Cardiac septum (tissue), 1 donor: ENCODE measurements around the gene YLPM1. TPM values are rescaled to one million over a fixed set of nuclear protein-coding genes. Genes with fewer than 3 reads are reported as not detected.
"Not testable (repeated sequence)": the region's sequence is repeated elsewhere in the genome, so short reads cannot be mapped to it uniquely, and the experiment has no call there.

ENCODE experiments used
- DNase-seq: peaks from one replicate; pipeline ENCODE4 v3.0.0-alpha.2; 2020; ENCODE audit warnings: low spot score
- intact Hi-C: fragments of 100-400 bp; cut with DNase I; formaldehyde crosslinking; loops from one replicate; pipeline ENCODE4 v1.14.0; 2022
- long read RNA-seq: library from polyadenylated mRNA; unstranded; transcript quantifications from one replicate; pipeline ENCODE4 v2.0.0, GENCODE V29; 2021
- total RNA-seq: library from RNA; stranded (reverse); fragmentation: NEBNext Ultra II Directional; extraction: Animal tissue kit (Norgen Biotek cat#: 25700); gene quantifications from one replicate; pipeline ENCODE4 v1.2.1, GENCODE V29; 2021
- donor health status: DM: no; HTN: no; CAD: no.

The YLPM1 gene
- 40.8 TPM for total RNA-seq
- long read RNA-seq, partial matches to known transcripts: 12 of 17 reads
- long read RNA-seq, other reads (novel, unspliced or antisense): 5 of 17 reads

DNA sequence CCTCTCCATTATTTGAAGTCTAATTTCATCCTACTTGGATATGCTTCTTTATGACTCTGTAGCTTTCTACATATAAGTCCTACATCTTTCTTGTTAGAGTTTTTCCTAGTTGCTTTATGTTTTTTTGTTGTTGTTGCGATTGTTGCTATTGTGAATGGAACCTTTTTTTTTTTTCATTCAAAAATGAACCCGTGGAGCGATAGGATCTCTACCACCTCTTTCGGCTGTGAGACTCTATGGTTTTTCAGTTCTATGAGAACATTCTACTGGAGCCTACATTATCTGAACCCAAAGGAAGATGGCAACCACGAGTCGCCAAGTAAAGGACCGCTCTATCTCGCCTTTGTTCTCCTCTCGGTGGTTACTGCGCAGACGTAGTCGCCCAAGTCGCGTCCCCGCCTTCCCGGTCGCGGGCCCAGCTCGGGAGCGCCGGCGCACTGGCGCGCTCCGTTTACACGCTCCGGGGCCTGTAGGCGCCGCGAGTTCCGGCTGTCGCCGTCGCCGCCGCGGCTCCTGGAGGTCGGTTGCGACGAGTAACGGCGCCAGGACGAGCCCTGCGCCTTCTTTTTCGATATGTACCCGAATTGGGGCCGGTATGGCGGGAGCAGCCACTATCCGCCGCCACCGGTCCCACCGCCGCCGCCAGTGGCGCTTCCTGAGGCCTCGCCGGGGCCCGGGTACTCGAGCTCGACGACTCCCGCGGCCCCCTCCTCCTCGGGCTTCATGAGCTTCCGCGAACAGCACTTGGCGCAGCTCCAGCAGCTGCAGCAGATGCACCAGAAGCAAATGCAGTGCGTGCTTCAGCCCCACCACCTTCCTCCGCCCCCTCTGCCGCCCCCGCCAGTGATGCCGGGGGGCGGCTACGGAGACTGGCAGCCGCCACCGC is at the start of gene YLPM1:
YLPM1 (plus strand) TSS at position 400 of the 886 bp plus-strand sequence; CDS start at position 574, 174 bp downstream.
- DNase-seq: peak; percentile 96
- intact Hi-C loops: loop anchor here (2.0 kb wide), 1 partner anchor 50 kb away; the partner anchor contains the start of genes AREL1 and FCF1

GRCh38 chr14:74713395-74713735 is 49.8 kb upstream of the YLPM1 start:
- no peak for DNase-seq
- intact Hi-C loops: loop anchor here (2.0 to 5.0 kb wide), 2 partner anchors 49 to 101 kb away; partner anchors contain the start of genes LTBP2 and YLPM1

DNA sequence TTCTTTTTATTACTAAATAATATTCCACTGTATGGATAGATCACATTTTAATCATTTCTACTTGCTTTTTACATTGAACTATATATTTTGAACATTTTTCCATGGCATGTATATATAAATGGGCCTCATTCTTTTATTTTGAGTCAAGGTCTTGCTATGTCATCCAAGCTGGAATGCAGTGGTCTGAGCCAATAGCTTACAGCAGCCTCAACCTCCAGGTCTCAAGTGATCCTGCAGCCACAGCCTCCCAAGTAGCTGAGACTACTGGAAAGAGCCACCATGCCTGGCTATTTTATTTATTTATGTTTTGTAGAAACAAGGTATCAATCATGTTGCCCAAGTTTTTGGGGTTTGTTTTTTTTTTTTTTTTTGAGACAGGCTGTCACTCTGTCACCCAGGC is 42.6 kb upstream of the YLPM1 start:
- DNase-seq: no peak
- intact Hi-C loops: no loop called here

DNA sequence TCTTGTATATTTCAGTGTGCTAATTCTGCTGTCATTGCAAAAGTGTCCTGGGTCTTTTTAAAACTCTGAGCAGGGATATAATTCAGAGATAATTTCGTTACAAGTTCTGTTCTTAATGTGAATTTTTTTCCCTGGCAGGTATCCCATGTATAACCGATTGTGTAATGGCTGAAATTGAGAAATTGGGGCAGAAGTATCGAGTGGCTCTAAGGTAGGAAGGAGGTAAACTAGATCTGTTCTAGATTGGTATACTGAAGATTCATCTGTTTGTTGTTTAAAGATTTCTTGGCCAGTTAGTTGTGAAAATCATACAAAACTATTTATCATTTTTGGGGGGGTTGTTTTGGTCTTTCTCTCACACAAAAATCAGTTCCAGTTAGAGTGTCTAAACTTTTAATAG is 40.0 kb upstream of the YLPM1 start:
- no peak for DNase-seq
- intact Hi-C loops: no loop called here

DNA sequence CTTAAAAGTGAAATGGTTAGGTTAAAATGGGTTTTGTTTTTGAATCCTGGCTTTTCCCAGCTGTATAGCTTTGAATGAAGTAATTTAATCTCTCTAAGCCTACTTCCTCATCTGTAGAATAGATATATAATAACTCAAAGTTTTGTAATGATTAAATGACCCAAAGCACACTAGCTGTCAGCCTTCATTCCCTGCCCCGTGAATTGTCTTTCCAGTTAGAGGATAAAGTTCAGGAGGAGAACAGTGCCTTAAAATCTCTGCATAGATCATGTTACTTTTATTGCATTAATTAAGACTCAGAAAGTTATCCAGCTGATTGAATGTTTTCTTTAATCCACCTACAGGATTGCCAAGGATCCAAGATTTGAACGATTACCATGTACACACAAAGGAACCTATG is 30.7 kb upstream of the YLPM1 start:
- no peak for DNase-seq
- intact Hi-C loops: no loop called here

DNA sequence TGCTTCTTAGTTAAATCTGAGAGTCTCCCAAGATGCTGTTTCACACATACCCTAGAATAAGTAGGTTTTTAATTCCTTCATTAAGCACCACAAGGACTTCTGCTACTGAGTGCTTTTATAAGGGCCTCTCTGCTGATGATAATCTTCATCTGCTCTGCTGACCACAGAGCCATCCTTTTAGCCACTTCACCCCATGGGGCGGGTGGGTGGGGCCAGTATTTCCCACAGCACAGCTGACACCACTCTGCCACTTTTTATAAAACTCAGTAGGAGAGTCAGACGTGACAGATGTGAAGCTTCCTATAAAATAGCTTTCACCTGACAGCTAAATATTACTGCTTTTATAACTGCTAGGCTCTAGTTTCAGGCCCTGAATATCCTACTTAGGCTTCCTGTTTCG is 29.9 kb upstream of the YLPM1 start:
- no peak for DNase-seq
- intact Hi-C loops: no loop called here

DNA sequence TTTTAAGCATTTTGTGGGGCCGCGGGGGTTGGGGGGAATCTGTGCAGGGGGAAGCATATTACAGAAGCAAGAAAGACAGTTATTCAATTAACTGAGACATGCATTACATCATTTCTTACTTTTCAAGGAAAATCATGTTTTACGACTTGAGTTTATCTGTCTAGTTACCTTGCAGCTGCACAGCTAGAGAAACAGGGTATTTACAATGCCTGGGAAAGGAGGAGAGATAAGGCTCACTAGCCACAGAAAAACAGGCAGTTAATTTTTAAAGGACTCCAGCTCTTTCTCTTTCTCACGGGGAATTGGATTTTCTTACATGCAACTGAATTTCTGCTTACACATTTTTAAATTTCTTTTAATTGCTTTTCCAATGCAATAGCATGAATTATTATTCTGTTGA is 28.0 kb upstream of the YLPM1 start:
- intact Hi-C loops: no loop called here
- no peak for DNase-seq

DNA sequence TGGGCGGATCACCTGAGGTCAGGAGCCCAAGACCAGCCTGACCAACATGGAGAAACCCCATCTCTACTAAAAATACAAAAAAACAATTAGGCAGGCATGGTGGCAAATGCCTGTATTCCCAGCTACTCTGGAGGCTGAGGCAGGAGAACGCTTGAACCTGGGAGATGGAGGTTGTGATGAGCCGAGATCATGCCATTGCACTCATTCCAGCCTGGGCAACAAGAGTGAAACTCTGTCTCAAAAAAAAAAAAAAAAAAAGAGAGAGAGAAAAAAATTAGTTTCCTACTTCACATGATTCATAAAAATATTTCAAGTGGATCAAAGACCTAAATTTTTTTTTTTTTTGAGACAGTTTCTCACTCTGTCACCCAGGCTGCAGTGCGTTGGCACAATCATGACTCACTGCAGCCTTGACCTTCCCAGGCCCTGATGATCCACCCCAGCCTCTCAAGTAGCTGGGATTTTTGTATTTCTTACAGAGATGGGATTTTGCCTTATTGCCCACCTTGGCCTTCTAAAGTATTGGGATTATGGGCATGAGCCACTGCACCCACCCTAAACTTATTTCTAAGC is 25.3 kb upstream of the YLPM1 start:
- no peak for DNase-seq
- intact Hi-C loops: no loop called here

DNA sequence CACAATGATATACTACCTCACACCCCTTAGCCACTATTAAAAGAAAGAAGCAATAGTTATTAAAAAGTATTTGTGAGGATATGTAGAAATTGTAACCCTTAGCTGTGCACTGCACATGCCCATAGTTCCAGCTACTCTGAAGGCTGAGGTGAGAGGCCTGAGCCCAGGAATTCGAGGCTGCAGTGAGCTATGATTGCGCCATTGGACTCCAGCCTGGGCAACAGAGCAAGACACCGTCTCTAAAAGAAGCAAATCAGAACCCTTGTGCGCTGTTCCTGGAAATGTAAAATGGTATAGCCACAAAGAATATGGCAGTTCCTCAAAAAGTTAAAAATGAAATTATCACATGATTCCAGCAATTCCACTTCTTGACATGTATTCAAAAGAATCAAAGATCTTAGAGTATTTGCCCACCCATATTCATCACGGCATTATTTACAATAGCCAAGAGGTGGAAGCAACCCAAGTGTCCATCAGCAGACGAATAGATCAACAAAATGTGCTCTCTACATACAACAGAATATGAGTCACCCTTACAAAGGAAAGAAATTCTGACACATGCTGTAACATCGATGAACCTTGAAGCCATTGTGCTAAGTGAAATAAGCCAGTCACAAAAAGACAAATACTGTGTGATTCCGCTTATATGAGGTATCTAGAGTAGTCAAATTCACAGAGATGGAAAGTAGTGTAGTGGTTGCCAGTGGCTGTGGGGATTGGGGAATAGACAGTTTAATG is 23.7 kb upstream of the YLPM1 start:
- intact Hi-C loops: no loop called here
- no peak for DNase-seq

DNA sequence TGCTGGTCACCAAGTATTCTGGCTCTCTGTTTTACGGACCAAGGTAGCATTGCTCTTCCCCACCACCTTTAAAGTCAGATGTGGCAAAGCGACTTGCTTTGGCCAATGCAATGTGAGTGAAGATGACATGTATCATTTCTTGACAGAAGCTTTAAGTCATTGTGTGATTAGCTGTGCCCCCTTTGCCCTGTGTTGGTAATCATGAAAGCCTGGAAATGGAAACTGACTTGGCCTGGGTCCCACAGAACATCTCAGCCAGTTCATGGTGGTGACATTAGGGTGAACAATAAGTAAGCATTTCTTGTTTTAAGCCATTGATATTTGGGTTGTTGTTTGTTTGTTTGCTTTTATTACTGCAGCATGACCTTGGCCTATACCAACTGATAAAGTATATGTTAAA is 15.9 kb upstream of the YLPM1 start:
- DNase-seq: no peak
- intact Hi-C loops: no loop called here

DNA sequence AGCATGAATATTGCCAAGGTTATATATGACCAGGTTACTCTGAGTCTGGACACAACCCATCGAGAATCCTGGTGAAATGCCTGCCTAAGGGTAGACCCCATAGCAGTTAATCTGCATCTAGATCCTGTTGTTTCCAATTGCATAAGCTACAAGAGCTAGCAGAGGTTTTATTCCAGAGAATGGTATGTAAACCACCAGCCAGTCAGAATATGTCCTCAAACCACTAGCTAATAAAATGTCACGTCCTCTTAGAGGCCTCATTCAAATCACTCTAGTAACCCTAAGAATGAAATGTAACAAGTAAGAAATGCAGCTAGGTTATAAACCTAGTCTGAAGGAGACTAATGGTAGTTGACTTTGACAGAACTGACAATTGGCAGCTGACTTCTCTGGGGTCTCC is 9.0 kb upstream of the YLPM1 start:
- DNase-seq: no peak
- intact Hi-C loops: no loop called here

GRCh38 chr14:74754899-74755298 is 8.2 kb upstream of the YLPM1 start:
- DNase-seq: no peak
- intact Hi-C loops: no loop called here

- no peak for DNase-seq
- intact Hi-C loops: no loop called here
Measured at GRCh38 chr14:74756326-74756725, 6.8 kb upstream of the YLPM1 start.

- intact Hi-C loops, DNase-seq: not testable (repeated sequence)
Measured at GRCh38 chr14:74758505-74758904, 4.6 kb upstream of the YLPM1 start.

DNA sequence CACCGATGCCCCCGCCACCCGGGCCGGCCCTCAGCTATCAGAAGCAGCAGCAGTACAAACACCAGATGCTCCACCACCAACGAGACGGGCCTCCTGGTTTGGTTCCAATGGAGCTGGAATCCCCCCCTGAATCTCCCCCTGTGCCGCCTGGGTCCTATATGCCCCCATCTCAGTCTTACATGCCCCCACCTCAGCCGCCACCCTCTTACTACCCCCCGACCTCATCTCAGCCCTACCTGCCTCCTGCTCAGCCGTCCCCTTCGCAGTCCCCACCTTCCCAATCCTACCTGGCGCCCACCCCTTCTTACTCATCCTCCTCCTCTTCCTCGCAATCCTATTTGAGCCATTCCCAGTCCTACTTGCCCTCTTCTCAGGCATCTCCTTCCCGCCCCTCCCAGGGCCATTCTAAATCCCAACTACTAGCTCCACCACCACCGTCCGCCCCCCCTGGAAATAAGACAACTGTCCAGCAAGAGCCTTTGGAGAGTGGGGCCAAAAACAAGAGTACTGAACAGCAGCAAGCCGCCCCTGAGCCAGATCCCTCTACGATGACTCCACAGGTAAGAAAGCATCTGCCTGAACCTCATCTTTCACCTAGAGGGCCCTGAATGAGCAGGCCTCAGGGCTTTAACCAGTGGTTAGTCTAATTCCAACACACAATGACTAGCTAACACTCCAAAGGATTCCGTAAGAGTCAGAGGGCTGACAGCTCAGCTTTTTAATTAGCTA is 851 bp downstream of the YLPM1 start:
- DNase-seq: no peak
- intact Hi-C loops: loop anchor here (2.0 kb wide), 1 partner anchor 51 kb away; the partner anchor contains the start of genes AREL1 and FCF1

DNA sequence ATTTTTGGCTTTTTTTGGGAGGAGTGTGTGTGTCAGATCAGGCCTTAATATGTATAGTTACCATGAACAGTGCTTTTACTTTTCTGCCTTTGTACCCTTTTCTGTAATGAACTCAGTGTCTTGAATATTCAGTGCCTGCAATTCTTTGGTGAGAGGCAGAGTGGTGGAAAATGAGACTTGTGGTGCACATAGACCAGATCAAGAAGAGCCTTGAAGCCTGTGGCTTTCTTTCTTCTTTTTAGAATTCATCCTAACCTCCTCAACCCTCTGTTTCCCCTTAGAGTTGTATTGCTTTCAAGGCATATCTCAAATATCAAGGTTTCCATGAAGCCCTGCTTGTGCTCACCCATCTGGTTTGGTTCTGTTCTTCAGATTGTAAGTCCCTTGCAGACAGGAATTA is 2.6 kb downstream of the YLPM1 start:
- no peak for DNase-seq
- intact Hi-C loops: no loop called here

DNA sequence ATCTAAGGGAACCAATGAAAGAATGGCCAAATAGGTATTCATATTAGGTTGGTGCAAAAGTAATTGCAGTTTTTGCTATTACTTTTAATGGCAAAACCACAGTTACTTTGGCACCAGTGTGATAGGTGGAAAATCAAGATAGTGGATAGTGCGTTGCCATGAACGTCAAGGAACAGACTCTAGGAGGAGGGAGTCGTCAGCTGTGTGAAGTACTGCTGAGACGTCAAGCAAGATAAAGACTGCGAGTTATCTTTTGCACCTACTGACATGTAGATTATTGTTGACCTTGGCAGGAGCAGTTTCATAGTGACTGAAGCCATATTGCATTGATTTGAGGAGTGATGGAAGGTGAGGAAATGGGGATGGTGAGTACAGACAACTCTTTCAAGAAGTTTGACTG is 8.3 kb downstream of the YLPM1 start:
- intact Hi-C loops: no loop called here
- no peak for DNase-seq

DNA sequence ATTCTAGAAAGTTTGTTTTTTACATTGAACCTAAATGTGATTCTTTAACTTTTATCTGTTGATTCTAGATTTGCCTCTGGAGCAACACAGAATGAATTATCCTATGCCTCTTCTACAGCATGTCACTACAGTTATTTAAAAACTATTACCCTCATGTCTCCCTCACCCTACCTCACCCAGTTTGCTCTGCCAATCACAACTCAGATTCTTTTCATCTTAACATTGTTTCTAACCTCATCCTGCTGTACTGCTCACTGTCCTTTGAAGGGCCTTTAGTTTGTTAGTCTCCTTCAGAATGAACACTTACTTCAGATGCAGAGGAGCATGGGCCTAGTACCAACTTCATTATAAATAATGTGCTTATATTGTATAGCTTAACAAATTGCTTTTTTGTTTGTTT is 21.5 kb downstream of the YLPM1 start:
- DNase-seq: no peak
- intact Hi-C loops: no loop called here

GRCh38 chr14:74785056-74785613 is 22.0 kb downstream of the YLPM1 start:
- DNase-seq: no peak
- intact Hi-C loops: no loop called here
